ENCODE data around the gene IRF2BP1.

Gene IRF2BP1

GRCh38 chr19:45902651-45903625 lies 17.0 kb upstream of the IRF2BP1 start:
- peak; percentile 93 for ATAC-seq
- TF ChIP-seq POU6F1 (CRISPR knock-in tag; IDR thresholded peaks at IDR 0.05; ENCODE audit: borderline replicate concordance, low read depth) (no peak), OSR1 (CRISPR knock-in tag; IDR thresholded peaks at IDR 0.05) (no peak), ZFP30 (CRISPR knock-in tag; IDR thresholded peaks at IDR 0.05) (no peak), TSHZ2 (CRISPR knock-in tag; IDR thresholded peaks at IDR 0.05) (no peak), ZNF565 (CRISPR knock-in tag; conservative IDR thresholded peaks at IDR 0.05; ENCODE audit: low read depth) (no peak)

GRCh38 chr19:45901912-45902650 lies 16.1 kb upstream of the IRF2BP1 start, which contains the start of gene MYPOP:
Gene MYPOP, minus strand, starts transcription at chr19:45902613. Its CDS starts 840 bp downstream, at chr19:45901773.
- peak; percentile 11 for ATAC-seq
- TF ChIP-seq TOX (CRISPR knock-in tag; IDR thresholded peaks at IDR 0.05; ENCODE audit: borderline replicate concordance) (no peak), ZNF70 (CRISPR knock-in tag; IDR thresholded peaks at IDR 0.05) (no peak), SNAI2 (CRISPR knock-in tag; IDR thresholded peaks at IDR 0.05) (no peak), PATZ1 (CRISPR knock-in tag; IDR thresholded peaks at IDR 0.05; ENCODE audit: borderline replicate concordance) (no peak), ZNF565 (CRISPR knock-in tag; conservative IDR thresholded peaks at IDR 0.05; ENCODE audit: low read depth) (no peak), ZC3H10 (CRISPR knock-in tag; IDR thresholded peaks at IDR 0.05) (no peak), TCF4 (CRISPR knock-in tag; IDR thresholded peaks at IDR 0.05; ENCODE audit: borderline replicate concordance) (no peak), CREB5 (CRISPR knock-in tag; IDR thresholded peaks at IDR 0.05; ENCODE audit: low read depth) (no peak), GLIS3 (CRISPR knock-in tag; IDR thresholded peaks at IDR 0.05) (no peak), ESRRG (CRISPR knock-in tag; IDR thresholded peaks at IDR 0.05) (no peak), PPARA (CRISPR knock-in tag; IDR thresholded peaks at IDR 0.05; ENCODE audit: borderline replicate concordance) (no peak), OSR1 (CRISPR knock-in tag; IDR thresholded peaks at IDR 0.05) (no peak), TSHZ2 (CRISPR knock-in tag; IDR thresholded peaks at IDR 0.05) (no peak), POU6F1 (CRISPR knock-in tag; IDR thresholded peaks at IDR 0.05; ENCODE audit: borderline replicate concordance, low read depth) (no peak), ISL1 (CRISPR knock-in tag; IDR thresholded peaks at IDR 0.05) (no peak), ARNTL (CRISPR knock-in tag; IDR thresholded peaks at IDR 0.05; ENCODE audit: borderline replicate concordance, low read depth) (no peak), ZFP30 (CRISPR knock-in tag; IDR thresholded peaks at IDR 0.05) (no peak), CSRNP3 (CRISPR knock-in tag; IDR thresholded peaks at IDR 0.05) (no peak), RARB (CRISPR knock-in tag; IDR thresholded peaks at IDR 0.05) (no peak), CSDC2 (CRISPR knock-in tag; IDR thresholded peaks at IDR 0.05) (no peak)

Data from SK-N-SH treated with all-trans-retinoic acid at 6 μM for 48 hours (cell line).